ENCODE results near the gene YBEY.
A peak's percentile ranks its signal among the peaks of the same experiment; 100 is the strongest.

The YBEY gene

GRCh38 chr21:46312949-46313348, 26.8 kb downstream of the YBEY start:
- H3K4me3 ChIP-seq (ENCODE audit: low read depth in 1 of 5, low read length in 5 of 5), result no peak overlapping the region
- H3K27ac ChIP-seq (ENCODE audit: low read depth, low read length), result no peak overlapping the region
- H3K9me3 ChIP-seq (ENCODE audit: control insufficient read depth in 5 of 5, low read length in 5 of 5), result no peaks in the 10 kb centered on the region
- H3K4me1 ChIP-seq (ENCODE audit: control insufficient read depth in 5 of 5, insufficient read depth in 5 of 5, low read length in 5 of 5), result no peaks in the 10 kb centered on the region
- H3K9ac ChIP-seq (ENCODE audit: low read length in 5 of 5), result no peak overlapping the region
- peaks cover 0 to 6% (median 0%) of the 10 kb centered on the region in 5 donors for H3K36me3 ChIP-seq (ENCODE audit: control insufficient read depth in 5 of 5, insufficient read depth in 5 of 5, low read length in 5 of 5)
- H3K27me3 ChIP-seq (ENCODE audit: control insufficient read depth in 5 of 5, insufficient read depth in 4 of 5, low read length in 5 of 5), result no peaks in the 10 kb centered on the region

DNA sequence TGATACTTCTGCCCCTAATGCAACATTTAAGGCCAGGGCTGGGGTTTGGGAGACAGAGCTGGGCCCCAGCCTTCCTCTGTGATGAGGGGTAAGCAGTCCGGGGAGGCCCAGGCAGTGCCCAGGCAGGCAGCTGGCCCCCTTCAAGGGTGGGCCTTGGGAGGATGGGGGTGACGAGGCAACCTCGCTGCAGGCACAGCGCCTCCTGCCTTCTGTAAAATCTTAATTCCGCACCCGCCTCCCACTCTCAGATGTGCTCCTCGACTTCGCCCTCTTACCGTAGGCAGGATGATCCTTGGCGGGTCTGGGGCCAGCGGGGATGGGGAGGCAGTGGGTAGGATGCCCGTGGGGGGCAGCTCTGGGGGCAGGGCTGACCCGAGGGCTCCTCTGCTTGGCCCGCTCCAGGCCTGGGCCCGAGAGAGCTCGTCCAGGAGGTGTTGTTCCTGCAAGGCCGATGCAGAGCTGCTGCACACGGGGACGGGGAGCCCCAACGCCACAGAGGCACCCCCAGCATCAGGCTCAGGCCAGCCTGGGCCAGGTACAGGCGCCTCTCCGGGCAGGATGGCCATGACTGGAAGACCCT, 28.4 kb downstream of the YBEY start:
- H3K9me3 ChIP-seq (ENCODE audit: control insufficient read depth in 5 of 5, low read length in 5 of 5), result no peaks in the 10 kb centered on the region
- no peak overlapping the region for H3K27ac ChIP-seq (ENCODE audit: low read depth, low read length)
- H3K27me3 ChIP-seq (ENCODE audit: control insufficient read depth in 5 of 5, insufficient read depth in 4 of 5, low read length in 5 of 5), result no peaks in the 10 kb centered on the region
- no peak overlapping the region for H3K4me3 ChIP-seq (ENCODE audit: low read depth in 1 of 5, low read length in 5 of 5)
- no peaks in the 10 kb centered on the region for H3K4me1 ChIP-seq (ENCODE audit: control insufficient read depth in 5 of 5, insufficient read depth in 5 of 5, low read length in 5 of 5)
- peaks cover 0 to 6% (median 0%) of the 10 kb centered on the region in 5 donors for H3K36me3 ChIP-seq (ENCODE audit: control insufficient read depth in 5 of 5, insufficient read depth in 5 of 5, low read length in 5 of 5)
- H3K9ac ChIP-seq (ENCODE audit: low read length in 5 of 5), result no peak overlapping the region

- peak overlapping the region in 1 of 5 donors; percentile 36 for H3K9ac ChIP-seq (ENCODE audit: low read length in 5 of 5)
Observed at GRCh38 chr21:46316708-46317324, 30.7 kb downstream of the YBEY start.

DNA sequence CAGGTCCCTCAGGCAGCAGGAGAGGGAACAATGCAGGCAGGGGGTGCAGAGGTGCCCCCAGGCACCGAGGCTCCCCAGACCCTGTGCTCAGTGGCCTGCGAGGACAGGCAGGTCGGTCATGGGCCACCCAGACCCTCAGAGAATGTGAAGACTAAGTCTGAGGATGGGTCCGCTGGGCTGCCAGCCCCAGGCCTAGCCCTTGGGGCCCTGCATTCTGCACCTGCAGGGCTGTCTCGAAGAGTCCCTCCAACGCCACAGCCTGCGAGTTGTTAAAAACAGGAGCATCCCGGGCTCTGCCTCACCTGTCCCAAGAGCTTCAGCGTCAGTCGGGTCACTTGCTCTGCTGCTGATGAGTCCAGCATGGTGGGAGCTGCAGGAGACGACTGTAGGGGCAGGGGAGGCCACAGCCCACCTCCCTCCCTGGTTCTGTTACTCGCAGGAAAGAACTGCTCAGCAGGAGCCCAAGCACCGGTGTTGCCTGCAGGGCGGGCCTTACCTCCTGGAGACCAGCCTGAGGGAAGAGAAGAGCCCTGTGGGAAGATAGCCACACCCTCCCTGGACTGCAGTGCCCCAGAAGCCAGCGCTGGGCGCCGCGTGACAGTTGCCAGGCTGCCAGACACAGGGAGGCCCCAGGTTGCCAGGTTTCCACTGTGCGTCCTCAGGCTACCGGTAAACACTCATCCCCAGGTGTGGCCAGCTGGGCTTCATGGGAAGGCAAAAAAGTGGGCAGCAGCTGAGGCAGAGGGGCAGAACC, 31.7 kb downstream of the YBEY start:
- no peak overlapping the region for H3K9ac ChIP-seq (ENCODE audit: low read length in 5 of 5)
- no peak overlapping the region for H3K27ac ChIP-seq (ENCODE audit: low read depth, low read length)
- H3K4me3 ChIP-seq (ENCODE audit: low read depth in 1 of 5, low read length in 5 of 5), result no peak overlapping the region
- H3K27me3 ChIP-seq (ENCODE audit: control insufficient read depth in 5 of 5, insufficient read depth in 4 of 5, low read length in 5 of 5), result no peaks in the 10 kb centered on the region
- no peaks in the 10 kb centered on the region for H3K9me3 ChIP-seq (ENCODE audit: control insufficient read depth in 5 of 5, low read length in 5 of 5)
- H3K4me1 ChIP-seq (ENCODE audit: control insufficient read depth in 5 of 5, insufficient read depth in 5 of 5, low read length in 5 of 5), result peaks cover 4 to 9% (median 9%) of the 10 kb centered on the region in 5 donors
- H3K36me3 ChIP-seq (ENCODE audit: control insufficient read depth in 5 of 5, insufficient read depth in 5 of 5, low read length in 5 of 5), result peaks cover 0 to 6% (median 0%) of the 10 kb centered on the region in 5 donors

More at GRCh38 chr21:46316708-46317324, 30.7 kb downstream of the YBEY start:
- H3K36me3 ChIP-seq (ENCODE audit: control insufficient read depth in 5 of 5, insufficient read depth in 5 of 5, low read length in 5 of 5), result peaks cover 0 to 6% (median 0%) of the 10 kb centered on the region in 5 donors
- H3K4me1 ChIP-seq (ENCODE audit: control insufficient read depth in 5 of 5, insufficient read depth in 5 of 5, low read length in 5 of 5), result no peaks in the 10 kb centered on the region
- no peak overlapping the region for H3K27ac ChIP-seq (ENCODE audit: low read depth, low read length)
- no peaks in the 10 kb centered on the region for H3K27me3 ChIP-seq (ENCODE audit: control insufficient read depth in 5 of 5, insufficient read depth in 4 of 5, low read length in 5 of 5)
- H3K9me3 ChIP-seq (ENCODE audit: control insufficient read depth in 5 of 5, low read length in 5 of 5), result no peaks in the 10 kb centered on the region
- no peak overlapping the region for H3K4me3 ChIP-seq (ENCODE audit: low read depth in 1 of 5, low read length in 5 of 5)

- H3K4me3 ChIP-seq (ENCODE audit: low read depth in 1 of 5, low read length in 5 of 5), result no peak overlapping the region
- peaks cover 4 to 15% (median 15%) of the 10 kb centered on the region in 5 donors for H3K4me1 ChIP-seq (ENCODE audit: control insufficient read depth in 5 of 5, insufficient read depth in 5 of 5, low read length in 5 of 5)
- H3K9ac ChIP-seq (ENCODE audit: low read length in 5 of 5), result no peak overlapping the region
- H3K27ac ChIP-seq (ENCODE audit: low read depth, low read length), result no peak overlapping the region
- H3K36me3 ChIP-seq (ENCODE audit: control insufficient read depth in 5 of 5, insufficient read depth in 5 of 5, low read length in 5 of 5), result peaks cover 0 to 6% (median 0%) of the 10 kb centered on the region in 5 donors
- no peaks in the 10 kb centered on the region for H3K27me3 ChIP-seq (ENCODE audit: control insufficient read depth in 5 of 5, insufficient read depth in 4 of 5, low read length in 5 of 5)
- H3K9me3 ChIP-seq (ENCODE audit: control insufficient read depth in 5 of 5, low read length in 5 of 5), result no peaks in the 10 kb centered on the region
Observed at GRCh38 chr21:46318464-46318845, 32.3 kb downstream of the YBEY start.

DNA sequence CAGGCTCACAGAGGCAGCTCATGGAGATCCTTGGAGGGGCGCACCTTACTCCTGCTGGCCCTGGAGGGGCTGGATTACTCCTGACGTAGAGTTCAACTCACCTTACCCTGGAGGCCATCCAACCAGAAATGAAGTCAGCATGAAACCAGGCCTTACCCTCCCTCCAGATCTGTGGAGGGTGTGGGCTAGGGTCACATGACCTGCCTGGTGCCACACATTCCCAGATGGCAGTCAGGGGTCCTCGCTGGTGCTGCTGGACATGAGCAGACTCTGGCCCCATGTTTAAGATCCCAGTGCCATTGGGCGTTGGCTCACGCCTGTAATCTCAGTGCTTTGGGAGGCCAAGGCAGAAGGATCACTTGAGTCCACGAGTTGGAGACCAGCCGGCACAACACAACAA, 33.0 kb downstream of the YBEY start:
- H3K27ac ChIP-seq (ENCODE audit: low read depth, low read length), result no peak overlapping the region
- H3K4me3 ChIP-seq (ENCODE audit: low read depth in 1 of 5, low read length in 5 of 5), result no peak overlapping the region
- no peaks in the 10 kb centered on the region for H3K9me3 ChIP-seq (ENCODE audit: control insufficient read depth in 5 of 5, low read length in 5 of 5)
- H3K4me1 ChIP-seq (ENCODE audit: control insufficient read depth in 5 of 5, insufficient read depth in 5 of 5, low read length in 5 of 5), result peaks cover 4 to 17% (median 16%) of the 10 kb centered on the region in 5 donors
- H3K27me3 ChIP-seq (ENCODE audit: control insufficient read depth in 5 of 5, insufficient read depth in 4 of 5, low read length in 5 of 5), result no peaks in the 10 kb centered on the region
- H3K36me3 ChIP-seq (ENCODE audit: control insufficient read depth in 5 of 5, insufficient read depth in 5 of 5, low read length in 5 of 5), result peaks cover 0 to 6% (median 0%) of the 10 kb centered on the region in 5 donors
- H3K9ac ChIP-seq (ENCODE audit: low read length in 5 of 5), result no peak overlapping the region

DNA sequence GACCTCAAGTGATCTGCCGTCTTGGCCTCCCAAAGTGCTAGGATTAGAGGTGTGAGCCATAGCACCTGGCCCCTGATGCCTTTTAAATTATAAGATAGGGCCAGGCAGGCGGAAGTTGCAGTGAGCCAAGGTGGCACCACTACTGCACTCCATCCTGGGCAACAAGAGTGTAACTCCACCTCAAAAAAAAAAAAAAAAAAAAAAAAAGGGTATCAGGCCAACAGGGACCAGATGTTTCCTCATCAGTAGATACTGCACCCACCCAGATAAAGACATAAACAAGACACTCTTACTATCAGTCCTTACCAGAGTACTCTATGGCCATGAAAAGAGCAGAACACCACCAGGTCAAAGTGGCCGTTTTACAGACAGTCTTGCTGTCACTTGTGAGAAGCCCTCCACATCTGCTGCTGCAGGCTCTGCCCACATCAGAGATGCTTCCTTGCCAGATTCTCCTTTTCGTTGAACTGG, 34.2 kb downstream of the YBEY start:
- Histone ChIP-seq H3K9me3 (ENCODE audit: control insufficient read depth in 5 of 5, low read length in 5 of 5) (no peaks in the 10 kb centered on the region), H3K36me3 (ENCODE audit: control insufficient read depth in 5 of 5, insufficient read depth in 5 of 5, low read length in 5 of 5) (no peaks in the 10 kb centered on the region), H3K4me3 (ENCODE audit: low read depth in 1 of 5, low read length in 5 of 5) (no peak overlapping the region), H3K9ac (ENCODE audit: low read length in 5 of 5) (peak overlapping the region in 1 of 5 donors; percentile 25), H3K27me3 (ENCODE audit: control insufficient read depth in 5 of 5, insufficient read depth in 4 of 5, low read length in 5 of 5) (no peaks in the 10 kb centered on the region), H3K4me1 (ENCODE audit: control insufficient read depth in 5 of 5, insufficient read depth in 5 of 5, low read length in 5 of 5) (peaks cover 5 to 24% (median 21%) of the 10 kb centered on the region in 5 donors), H3K27ac (ENCODE audit: low read depth, low read length) (no peak overlapping the region)

DNA sequence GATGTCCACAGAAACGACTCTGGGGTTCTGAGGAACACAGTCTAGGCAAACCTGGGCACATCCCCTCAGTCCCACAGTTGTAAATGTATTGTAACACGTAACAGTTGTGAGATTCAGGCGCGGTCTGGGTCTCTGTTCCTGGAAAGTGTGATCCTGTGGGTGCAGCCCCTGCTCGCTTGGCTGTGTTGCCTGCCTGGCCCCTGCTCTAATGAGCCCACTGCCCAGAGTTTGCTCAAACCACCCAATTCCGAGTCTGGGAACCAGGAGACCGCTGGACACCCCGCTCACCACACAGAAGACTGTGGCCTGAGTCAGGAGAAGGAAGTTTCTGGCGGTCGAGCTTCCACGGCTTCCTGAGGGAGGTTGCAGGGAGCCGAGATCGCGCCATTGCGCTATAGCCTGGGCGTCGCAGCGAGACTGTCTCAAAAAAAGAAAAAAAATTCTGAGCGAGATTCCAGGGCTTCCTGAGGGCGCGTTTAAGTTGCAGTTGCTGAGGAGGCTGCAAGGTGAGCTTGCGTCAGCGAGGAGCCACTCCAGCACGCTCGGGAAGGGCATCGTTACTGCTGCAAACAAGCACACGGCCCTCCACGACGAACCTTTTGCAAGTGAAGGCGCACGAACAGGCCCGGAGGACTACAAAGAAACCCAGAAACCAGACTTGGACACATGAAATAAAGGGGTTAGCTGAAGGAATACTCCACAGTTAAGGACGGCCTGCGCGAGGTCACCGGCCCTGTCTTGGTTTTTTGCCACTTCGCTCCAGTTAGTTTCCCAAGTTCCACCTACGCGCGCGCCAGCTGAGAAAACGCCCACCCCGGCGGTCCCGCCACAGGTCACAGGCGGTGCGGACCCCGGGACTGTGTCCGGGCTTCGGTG, 36.4 kb downstream of the YBEY start:
- peak overlapping the region in 4 of 5 donors; percentile 62 to 88 (median 74) for H3K9ac ChIP-seq (ENCODE audit: low read length in 5 of 5)
- H3K27me3 ChIP-seq (ENCODE audit: control insufficient read depth in 5 of 5, insufficient read depth in 4 of 5, low read length in 5 of 5), result no peaks in the 10 kb centered on the region

GRCh38 chr21:46323227-46323709, 37.1 kb downstream of the YBEY start:
- H3K9me3 ChIP-seq (ENCODE audit: control insufficient read depth in 5 of 5, low read length in 5 of 5), result no peaks in the 10 kb centered on the region
- peak overlapping the region in 4 of 5 donors; percentile 62 to 88 (median 74) for H3K9ac ChIP-seq (ENCODE audit: low read length in 5 of 5)
- peak overlapping the region; percentile 74 to 95 (median 84) for H3K4me3 ChIP-seq (ENCODE audit: low read depth in 1 of 5, low read length in 5 of 5)
- H3K36me3 ChIP-seq (ENCODE audit: control insufficient read depth in 5 of 5, insufficient read depth in 5 of 5, low read length in 5 of 5), result peaks cover 0 to 10% (median 5%) of the 10 kb centered on the region in 5 donors
- H3K27me3 ChIP-seq (ENCODE audit: control insufficient read depth in 5 of 5, insufficient read depth in 4 of 5, low read length in 5 of 5), result no peaks in the 10 kb centered on the region
- H3K27ac ChIP-seq (ENCODE audit: low read depth, low read length), result no peak overlapping the region
- H3K4me1 ChIP-seq (ENCODE audit: control insufficient read depth in 5 of 5, insufficient read depth in 5 of 5, low read length in 5 of 5), result peaks cover 8 to 30% (median 26%) of the 10 kb centered on the region in 5 donors

More for the DNA sequence above, 36.4 kb downstream of the YBEY start:
- H3K27ac ChIP-seq (ENCODE audit: low read depth, low read length), result no peak overlapping the region
- H3K4me1 ChIP-seq (ENCODE audit: control insufficient read depth in 5 of 5, insufficient read depth in 5 of 5, low read length in 5 of 5), result peaks cover 8 to 30% (median 26%) of the 10 kb centered on the region in 5 donors
- no peaks in the 10 kb centered on the region for H3K9me3 ChIP-seq (ENCODE audit: control insufficient read depth in 5 of 5, low read length in 5 of 5)
- peaks cover 0 to 3% (median 2%) of the 10 kb centered on the region in 5 donors for H3K36me3 ChIP-seq (ENCODE audit: control insufficient read depth in 5 of 5, insufficient read depth in 5 of 5, low read length in 5 of 5)
- H3K4me3 ChIP-seq (ENCODE audit: low read depth in 1 of 5, low read length in 5 of 5), result peak overlapping the region; percentile 75 to 95 (median 84)
